Endothelial cell of umbilical vein (primary cell): ENCODE measurements around the gene C14orf93. TPM values are rescaled to one million over a fixed set of nuclear protein-coding genes. Genes with fewer than 3 reads are reported as not detected.
A peak's percentile ranks its signal among the peaks of the same experiment; 100 is the strongest.
"Not testable (repeated sequence)": the region's sequence is repeated elsewhere in the genome, so short reads cannot be mapped to it uniquely, and the experiment has no call there.

Experiments used
- BruUV-seq: library from RNA; stranded (reverse); fragments of 400-500 nt; replicated peaks from 2 replicates; lab custom pipeline; 2021; lab: Mats Ljungman, UMichigan
- CTCF ChIA-PET: fragments of 300-600, 350-600 bp; sonication (Branson Sonifier 250); formaldehyde crosslinking; loops from one replicate; lab custom pipeline; 2021; ENCODE audit warnings: antibody characterized with exemption, inconsistent platforms; lab: Charles Lee
- POLR2A ChIA-PET: fragments of 300-600, 350-600 bp; sonication (Branson Sonifier 250); formaldehyde crosslinking; loops from one replicate; lab custom pipeline; 2021; ENCODE audit warnings: antibody characterized with exemption, inconsistent platforms; lab: Charles Lee
- DNase-seq: peaks from one replicate; pipeline ENCODE4 v3.0.0-alpha.2; 2011; ENCODE audit warnings: low read depth, low spot score
- FAIRE-seq: peaks from 2 replicates; lab custom pipeline; 2011; peaks lifted over from hg19 to GRCh38; lab: Jason Lieb, UNC
- H2AFZ ChIP-seq: 2 replicates; pipeline ENCODE4 v1.6.0; 2012; ENCODE audit warnings: low read depth, low read length, control low read depth, inconsistent platforms
- H3K27ac ChIP-seq: 2 replicates; pipeline ENCODE4 v1.5.1; 2011; ENCODE audit warnings: low read depth, mild to moderate bottlenecking, control low read depth, low read length, moderate library complexity; ENCODE audit not compliant: insufficient read depth
- H3K27me3 ChIP-seq, 2 experiments: 2 replicates each; pipeline versions ENCODE4 v1.6.0 to v1.6.1; 2011; ENCODE audit warnings: low read length in 2 of 2, mixed read lengths in 1 of 2; ENCODE audit not compliant: control insufficient read depth in 2 of 2, insufficient read depth in 2 of 2
- H3K36me3 ChIP-seq, 2 experiments: 2 replicates in 1 of 2; 3 replicates in 1 of 2; pipeline ENCODE4 v1.5.1; 2011; ENCODE audit warnings: low read length in 2 of 2, mild to moderate bottlenecking in 1 of 2, moderate library complexity in 1 of 2; ENCODE audit not compliant: control insufficient read depth in 2 of 2, insufficient read depth in 2 of 2; ENCODE audit errors: extremely low read depth in 1 of 2
- H3K4me1 ChIP-seq: 3 replicates; pipeline ENCODE4 v1.5.1; 2011; ENCODE audit warnings: mild to moderate bottlenecking, low read length; ENCODE audit not compliant: control insufficient read depth, insufficient read depth; ENCODE audit errors: extremely low read depth
- H3K4me2 ChIP-seq: 2 replicates; pipeline ENCODE4 v1.6.1; 2011; ENCODE audit warnings: low read length, control low read depth, mixed read lengths; ENCODE audit not compliant: insufficient read depth
- H3K4me3 ChIP-seq, 3 experiments: fragments of 200-600 bp in 1 of 3; sonication (generic), shearing (Covaris generic) in 1 of 3; replicated peaks in 1 of 3; 2 replicates each; pipeline ENCODE4 v1.5.1; 2011 to 2016; ENCODE audit warnings: control low read depth in 3 of 3, low read length in 3 of 3, mild to moderate bottlenecking in 2 of 3, inconsistent platforms in 1 of 3, low read depth in 1 of 3, moderate library complexity in 1 of 3; ENCODE audit not compliant: insufficient read depth in 1 of 3
- H3K79me2 ChIP-seq: 2 replicates; pipeline ENCODE4 v1.6.0; 2012; ENCODE audit warnings: low read length, inconsistent platforms; ENCODE audit not compliant: control insufficient read depth, insufficient read depth
- H3K9ac ChIP-seq: replicated peaks from 2 replicates; pipeline ENCODE3; 2011; ENCODE audit warnings: low read length, control low read depth; ENCODE audit not compliant: insufficient read depth; ENCODE audit errors: extremely low read depth
- H3K9me1 ChIP-seq: replicated peaks from 3 replicates; pipeline ENCODE4 v1.6.0; 2011; ENCODE audit warnings: mild to moderate bottlenecking, low read length; ENCODE audit not compliant: control insufficient read depth, insufficient read depth; ENCODE audit errors: extremely low read depth
- H3K9me3 ChIP-seq: replicated peaks from 2 replicates; pipeline ENCODE4 v1.5.1; 2012; ENCODE audit warnings: low read length, inconsistent platforms; ENCODE audit not compliant: control insufficient read depth, insufficient read depth
- H4K20me1 ChIP-seq: replicated peaks from 2 replicates; pipeline ENCODE3; 2011; ENCODE audit warnings: mild to moderate bottlenecking, low read length; ENCODE audit not compliant: control insufficient read depth, insufficient read depth; ENCODE audit errors: extremely low read depth
- FOS ChIP-seq: IDR thresholded peaks from 2 replicates; pipeline ENCODE4 v1.6.1; 2011; ENCODE audit warnings: mild to moderate bottlenecking, low read length, moderate library complexity, borderline replicate concordance; ENCODE audit not compliant: insufficient read depth
- MYC ChIP-seq: IDR thresholded peaks from one replicate; pipeline ENCODE4 v1.6.1; 2011; ENCODE audit warnings: mild to moderate bottlenecking, low read depth, low read length
- dilution Hi-C: fragments of 300-500 bp; cut with MboI; formaldehyde crosslinking; loops from one replicate; pipeline ENCODE4 v1.15.0; 2019; ENCODE audit warnings: low sequenced_read_pairs; ENCODE audit not compliant: extremely low pct_ligation_motif_present
- intact Hi-C: fragments of 100-400 bp; cut with micrococcal nuclease; formaldehyde crosslinking; loops from one replicate; pipeline ENCODE4 v1.10.0; 2022
- polyA plus RNA-seq, 4 experiments: library from polyadenylated mRNA; depleted of rRNA in 3 of 4; stranded (reverse) in 3 of 4; unstranded in 1 of 4; fragments of >200 nt; gene quantifications; 2 replicates each; pipeline versions ENCODE4 v1.2.1 to v1.2.3, GENCODE V29; 2011 to 2012; ENCODE audit warnings: missing spikeins in 1 of 4
- total RNA-seq: library from RNA; stranded (reverse); gene quantifications from 2 replicates; pipeline ENCODE4 v1.2.3, GENCODE V29; 2021

C14orf93 gene
- total and polyA plus RNA-seq, 2 donors (not counting 3 experiments of a cell fraction or from before 2014, with no cell fraction given) = 7.1 to 9.2 TPM

GRCh38 chr14:23005451-23006187 is 4.3 kb downstream of the C14orf93 start:
- H3K79me2 ChIP-seq = no peaks in the 10 kb centered on the region
- intact Hi-C loops (loop anchor here (2.0 kb wide), 3 partner anchors 23 to 41 kb away; partner anchors contain the start of genes AJUBA and PSMB5), dilution Hi-C loops (no loop called here)
- no peaks in the 10 kb centered on the region for H3K27me3 ChIP-seq
- DNase-seq (no peak), FAIRE-seq (no peak)
- H2AFZ ChIP-seq = no peak overlapping the region
- H3K9ac ChIP-seq = peak overlapping the region; percentile 12
- no peaks in the 10 kb centered on the region for H3K9me1 ChIP-seq
- H3K27ac ChIP-seq = peak overlapping the region; percentile 89
- H3K4me2 ChIP-seq = peak overlapping the region; percentile 93
- H4K20me1 ChIP-seq = no peaks in the 10 kb centered on the region
- no peak overlapping the region for H3K4me3 ChIP-seq
- TF ChIP-seq MYC (no peak), FOS (peak; percentile 23)
- ChIA-PET CTCF (interaction anchor here (0.7 to 4.1 kb wide), 12 partner anchors 7 to 115 kb away, joined by 3 to 69 read pairs (median 7); partner anchors contain the start of genes AJUBA and CDH24), POLR2A (interaction anchor here (1.1 to 1.3 kb wide), 2 partner anchors 23 to 35 kb away, joined by 4 read pairs; no protein-coding TSS in a partner anchor)
- peaks cover 29% of the 10 kb centered on the region for H3K4me1 ChIP-seq
- no TSS peak for BruUV-seq
- no peaks in the 10 kb centered on the region for H3K36me3 ChIP-seq
- H3K9me3 ChIP-seq = no peaks in the 10 kb centered on the region

- POLR2A ChIA-PET, dilution Hi-C loops: not testable (repeated sequence)
Measured at GRCh38 chr14:23004274-23004673, 5.7 kb downstream of the C14orf93 start.

More at GRCh38 chr14:23004274-23004673, 5.7 kb downstream of the C14orf93 start:
- intact Hi-C loops, H3K9me1 ChIP-seq, FAIRE-seq, H4K20me1 ChIP-seq, BruUV-seq, H3K36me3 ChIP-seq, H3K4me3 ChIP-seq, H3K4me2 ChIP-seq, DNase-seq, H3K27ac ChIP-seq, H3K27me3 ChIP-seq, H3K79me2 ChIP-seq, CTCF ChIA-PET, H3K9ac ChIP-seq, H3K9me3 ChIP-seq, H2AFZ ChIP-seq: not testable (repeated sequence)
- peaks cover 22% of the 10 kb centered on the region for H3K4me1 ChIP-seq
